ENCODE data around the gene FBXL20. TPM values are rescaled to one million over a fixed set of nuclear protein-coding genes. Genes with fewer than 3 reads are reported as not detected.
"Not testable (repeated sequence)": the region's sequence is repeated elsewhere in the genome, so short reads cannot be mapped to it uniquely, and the experiment has no call there.

FBXL20 gene
- total and polyA plus RNA-seq, 8 donors, result 2.5 to 15.5 (median 7.0) TPM

- WGBS, 2 donors, result 81 to 90% methylated on average over 5 of the region's 5 CpGs
- ATAC-seq, result peak in 1 of 4 donors; percentile 17
- intact Hi-C loops (cut with DNase I), result no loop called here
These were observed 116.7 kb downstream of the FBXL20 start for GRCh38 chr17:39284685-39285084.

DNA sequence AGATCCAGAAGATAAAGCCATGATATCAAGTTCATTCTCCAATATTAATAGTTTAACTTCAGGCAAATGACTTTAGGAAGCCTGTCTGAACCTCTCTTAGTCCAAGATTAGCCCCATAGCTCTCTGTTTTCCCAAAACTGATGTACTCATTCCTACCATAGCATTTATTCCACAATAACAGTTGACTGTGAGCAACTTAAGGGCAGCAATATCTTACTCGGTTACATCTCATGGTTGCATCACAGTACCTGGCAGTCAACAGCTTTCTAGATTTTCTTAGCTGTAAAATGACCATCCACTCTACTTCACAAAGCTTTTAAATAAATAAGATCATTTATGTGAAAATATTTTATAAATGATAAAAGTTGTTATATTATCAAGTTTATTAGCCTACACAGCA, 117.5 kb downstream of the FBXL20 start:
- Histone ChIP-seq H3K27ac (no peak overlapping the region), H3K36me3 (peaks cover 0 to 7% (median 0%) of the 10 kb centered on the region in 3 donors), H3K4me3 (no peak overlapping the region), H3K27me3 (no peaks in the 10 kb centered on the region), H3K9me3 (no peaks in the 10 kb centered on the region), H3K4me1 (peaks cover 0 to 10% (median 6%) of the 10 kb centered on the region in 3 donors)
- TF ChIP-seq, protein P1, sequence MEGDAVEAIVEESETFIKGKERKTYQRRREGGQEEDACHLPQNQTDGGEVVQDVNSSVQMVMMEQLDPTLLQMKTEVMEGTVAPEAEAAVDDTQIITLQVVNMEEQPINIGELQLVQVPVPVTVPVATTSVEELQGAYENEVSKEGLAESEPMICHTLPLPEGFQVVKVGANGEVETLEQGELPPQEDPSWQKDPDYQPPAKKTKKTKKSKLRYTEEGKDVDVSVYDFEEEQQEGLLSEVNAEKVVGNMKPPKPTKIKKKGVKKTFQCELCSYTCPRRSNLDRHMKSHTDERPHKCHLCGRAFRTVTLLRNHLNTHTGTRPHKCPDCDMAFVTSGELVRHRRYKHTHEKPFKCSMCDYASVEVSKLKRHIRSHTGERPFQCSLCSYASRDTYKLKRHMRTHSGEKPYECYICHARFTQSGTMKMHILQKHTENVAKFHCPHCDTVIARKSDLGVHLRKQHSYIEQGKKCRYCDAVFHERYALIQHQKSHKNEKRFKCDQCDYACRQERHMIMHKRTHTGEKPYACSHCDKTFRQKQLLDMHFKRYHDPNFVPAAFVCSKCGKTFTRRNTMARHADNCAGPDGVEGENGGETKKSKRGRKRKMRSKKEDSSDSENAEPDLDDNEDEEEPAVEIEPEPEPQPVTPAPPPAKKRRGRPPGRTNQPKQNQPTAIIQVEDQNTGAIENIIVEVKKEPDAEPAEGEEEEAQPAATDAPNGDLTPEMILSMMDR (IDR thresholded peaks at IDR 0.05), result no peak
- no peak for DNase-seq
- ATAC-seq, result no peak
- intact Hi-C loops (cut with DNase I), result no loop called here
- no peak for FAIRE-seq
- 91 to 92% methylated on average over 1 of the region's 1 CpG for WGBS, 2 donors

More at GRCh38 chr17:39284685-39285084, 116.7 kb downstream of the FBXL20 start:
- DNase-seq, result no peak
- no peak for FAIRE-seq
- no peaks in the 10 kb centered on the region for H3K27me3 ChIP-seq
- TF ChIP-seq, protein P1 (IDR thresholded peaks at IDR 0.05), result no peak
- H3K9me3 ChIP-seq, result no peaks in the 10 kb centered on the region
- H3K4me1 ChIP-seq, result peaks cover 0 to 10% (median 6%) of the 10 kb centered on the region in 3 donors
- no peak overlapping the region for H3K27ac ChIP-seq
- H3K36me3 ChIP-seq, result no peaks in the 10 kb centered on the region
- no peak overlapping the region for H3K4me3 ChIP-seq

DNA sequence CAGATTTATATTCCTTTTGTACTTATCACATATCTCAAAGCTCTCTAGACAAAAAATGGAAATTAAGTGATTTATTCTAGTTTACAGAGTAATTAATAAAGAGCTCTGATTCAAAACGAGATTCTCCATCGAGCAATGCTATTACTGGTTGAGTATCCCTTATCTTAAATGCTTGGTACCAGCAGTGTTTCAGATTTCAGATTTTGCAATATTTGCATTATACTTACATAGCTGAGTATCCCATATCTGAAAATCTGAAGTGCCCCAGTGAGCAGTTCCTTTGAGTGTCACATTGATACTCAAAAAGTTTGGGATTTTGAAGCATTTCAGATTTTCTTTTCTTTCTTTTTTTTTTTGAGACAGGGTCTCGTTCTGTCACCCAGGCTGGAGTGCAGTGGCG, 118.3 kb downstream of the FBXL20 start:
- Histone ChIP-seq H3K4me3 (no peak overlapping the region), H3K27me3 (no peaks in the 10 kb centered on the region), H3K27ac (no peak overlapping the region), H3K36me3 (peaks cover 0 to 7% (median 0%) of the 10 kb centered on the region in 3 donors), H3K4me1 (peaks cover 0 to 10% (median 6%) of the 10 kb centered on the region in 3 donors), H3K9me3 (no peaks in the 10 kb centered on the region)
- DNase-seq (no peak), ATAC-seq (no peak), FAIRE-seq (no peak)
- 88 to 95% methylated on average over 4 of the region's 4 CpGs for WGBS, 2 donors
- TF ChIP-seq, protein P1 (IDR thresholded peaks at IDR 0.05), result no peak
- intact Hi-C loops (cut with DNase I), result no loop called here

GRCh38 chr17:39281806-39282205, 119.6 kb downstream of the FBXL20 start:
- 54 to 66% methylated on average over 1 of the region's 1 CpG for WGBS, 2 donors
- H3K4me1 ChIP-seq, result peaks cover 0 to 10% (median 6%) of the 10 kb centered on the region in 3 donors
- H3K4me3 ChIP-seq, result no peak overlapping the region
- no peaks in the 10 kb centered on the region for H3K9me3 ChIP-seq
- no peak for FAIRE-seq
- H3K27me3 ChIP-seq, result no peaks in the 10 kb centered on the region
- H3K36me3 ChIP-seq, result peaks cover 0 to 7% (median 0%) of the 10 kb centered on the region in 3 donors
- intact Hi-C loops (cut with DNase I), result no loop called here
- TF ChIP-seq, protein P1 (IDR thresholded peaks at IDR 0.05), result no peak
- no peak for DNase-seq
- no peak overlapping the region for H3K27ac ChIP-seq
- no peak for ATAC-seq

DNA sequence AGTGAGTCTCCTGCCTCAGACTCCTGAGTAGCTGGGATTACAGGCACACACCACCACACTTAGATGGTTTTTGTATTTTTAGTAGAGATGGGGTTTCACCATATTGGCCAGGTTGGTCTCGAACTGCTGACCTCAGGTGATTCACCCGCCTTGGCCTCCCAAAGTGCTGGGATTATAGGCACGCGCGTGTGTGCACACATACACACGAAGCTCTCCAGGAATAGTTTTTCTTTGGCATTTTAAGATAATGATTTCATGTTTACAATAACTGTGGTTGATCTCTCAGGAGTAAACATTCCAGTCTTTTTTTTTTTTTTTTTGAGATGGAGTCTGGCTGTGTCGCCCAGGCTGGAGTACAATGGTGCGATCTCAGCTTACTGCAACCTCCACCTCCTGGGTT, 123.2 kb downstream of the FBXL20 start:
- H3K27me3 ChIP-seq; ATAC-seq; intact Hi-C loops (cut with DNase I); H3K27ac ChIP-seq; DNase-seq; FAIRE-seq; H3K9me3 ChIP-seq; H3K4me3 ChIP-seq: not testable (repeated sequence)
- peaks cover 0 to 10% (median 6%) of the 10 kb centered on the region in 3 donors for H3K4me1 ChIP-seq
- 93 to 96% methylated on average over 8 of the region's 8 CpGs for WGBS, 2 donors
- peaks cover 0 to 28% (median 0%) of the 10 kb centered on the region in 3 donors for H3K36me3 ChIP-seq
